GM19468 (cell line): ENCODE data around the gene ZCCHC24.

Experiments used
- ATAC-seq: cut with Tn5 transposase; IDR thresholded peaks from one replicate; pipeline ENCODE4 v1.9.1; 2021; ENCODE audit warnings: mild to moderate bottlenecking, moderate library complexity, moderate number of reproducible peaks; ENCODE audit not compliant: unreplicated experiment; ENCODE audit errors: extremely low read depth

The ZCCHC24 gene

DNA sequence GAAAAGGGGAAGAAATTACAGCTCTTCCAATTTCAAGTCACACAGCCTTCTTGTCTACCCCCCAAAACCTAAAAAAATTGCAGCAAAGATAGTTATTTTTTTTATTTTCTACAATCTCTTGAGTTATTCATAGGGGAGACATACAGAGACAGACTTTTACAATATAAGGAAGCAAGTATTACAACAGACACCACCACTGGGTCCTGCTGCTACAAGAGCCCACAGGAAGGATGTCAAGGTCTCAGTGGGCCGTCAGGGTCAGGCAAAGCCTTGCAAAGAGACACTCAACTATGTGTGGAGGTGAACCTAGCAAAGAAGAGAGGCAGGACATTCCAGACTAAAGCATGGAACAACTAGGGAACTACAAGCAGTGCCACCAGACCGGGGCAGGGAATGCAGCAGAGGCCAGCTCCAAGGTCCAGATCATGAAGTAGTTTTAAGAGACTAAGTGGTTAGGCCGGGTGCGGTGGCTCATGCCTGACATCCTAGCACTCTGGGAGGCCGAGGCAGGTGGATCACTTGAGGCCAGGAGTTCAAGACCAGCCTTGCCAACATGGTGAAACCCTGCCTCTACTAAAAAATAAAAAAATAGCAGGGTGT is 28.2 kb upstream of the ZCCHC24 start:
- ATAC-seq = no peak

DNA sequence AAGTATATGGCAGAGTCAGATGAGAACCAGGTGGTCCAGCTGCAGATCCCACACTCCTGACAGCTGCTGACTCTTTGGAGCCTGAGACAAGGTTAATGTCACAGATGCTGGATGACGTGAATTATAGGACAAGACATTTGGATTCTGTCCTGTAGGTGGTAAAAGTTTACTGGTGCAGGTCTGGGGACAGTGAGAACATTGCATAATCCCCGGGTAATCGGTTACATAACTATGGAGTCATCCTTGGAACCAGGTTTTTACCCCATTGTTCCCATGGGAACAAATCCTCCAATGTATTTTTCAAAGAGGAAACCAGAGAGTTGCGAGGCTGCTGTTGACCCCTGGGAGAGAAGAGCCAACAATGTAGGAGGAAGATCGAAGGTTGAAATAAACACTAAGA is 27.5 kb upstream of the ZCCHC24 start:
- ATAC-seq = no peak

- ATAC-seq = no peak
Observed at GRCh38 chr10:79472449-79472848, 27.0 kb upstream of the ZCCHC24 start.

GRCh38 chr10:79471776-79472175 is 26.4 kb upstream of the ZCCHC24 start:
- ATAC-seq = no peak

- no peak for ATAC-seq
Observed at GRCh38 chr10:79470096-79470495, 24.7 kb upstream of the ZCCHC24 start.

DNA sequence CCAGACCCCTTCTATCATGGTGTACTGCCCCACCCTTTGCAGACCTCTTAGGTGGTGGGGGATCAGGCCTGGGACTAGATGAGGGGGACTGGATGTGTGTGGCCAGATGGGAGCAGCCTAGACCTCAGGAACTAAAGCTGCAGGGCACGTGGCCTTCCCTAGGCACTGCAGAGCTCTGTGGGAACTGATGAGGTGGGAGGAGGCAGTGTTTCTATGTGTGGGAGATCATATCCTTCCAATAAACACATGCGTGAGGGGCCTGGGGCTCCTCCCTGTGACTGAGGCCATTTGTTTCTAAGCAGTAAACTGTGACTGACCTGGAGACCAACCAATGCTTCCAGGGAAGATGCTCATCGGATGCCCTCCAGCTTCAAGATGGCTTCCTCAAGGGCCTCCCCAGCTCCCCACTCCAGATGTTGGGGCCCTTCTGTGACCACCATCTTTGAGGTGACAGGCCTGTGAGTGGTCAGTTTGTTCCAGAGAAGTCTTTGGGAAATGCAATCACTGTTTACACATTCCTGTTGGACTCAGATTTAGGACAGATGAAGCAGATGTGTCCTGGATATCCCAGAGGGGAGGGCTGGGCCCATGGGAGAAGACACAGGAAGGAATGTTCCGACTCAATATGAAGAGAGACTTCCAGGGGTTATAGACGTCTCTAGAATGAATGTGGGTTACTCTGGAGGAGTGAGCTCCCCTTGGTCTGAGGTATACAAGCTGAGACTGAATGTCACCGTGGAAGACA is 23.6 kb upstream of the ZCCHC24 start:
- ATAC-seq = no peak

DNA sequence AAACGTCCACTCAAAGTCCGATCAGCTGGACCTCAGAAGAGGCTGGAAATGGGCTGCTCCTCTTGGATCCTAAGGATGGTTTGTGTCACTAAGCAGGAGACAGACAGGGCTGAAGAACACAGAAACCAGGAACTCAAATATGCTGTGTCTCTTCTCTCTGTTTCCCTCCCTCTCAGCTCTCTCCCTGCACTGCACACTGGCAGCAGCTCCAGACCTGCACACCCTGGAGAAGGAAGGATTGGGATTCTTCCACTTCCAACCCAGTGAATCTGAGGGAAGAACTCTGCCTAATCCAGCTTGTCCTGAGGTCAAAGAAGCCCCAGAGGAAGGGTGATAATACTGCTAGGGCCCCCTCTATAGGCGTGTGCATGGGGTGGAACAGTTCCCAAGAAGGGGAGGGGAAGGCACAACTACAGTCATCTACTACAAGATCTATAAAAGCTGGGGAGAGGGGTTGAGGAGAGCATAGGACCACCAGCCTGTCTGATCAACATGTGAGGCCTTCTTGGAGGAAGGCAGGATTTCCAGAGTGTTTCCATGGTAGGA is 22.7 kb upstream of the ZCCHC24 start:
- no peak for ATAC-seq

- no peak for ATAC-seq
Observed at GRCh38 chr10:79465341-79465740, 19.9 kb upstream of the ZCCHC24 start.

GRCh38 chr10:79463578-79464496 is 18.4 kb upstream of the ZCCHC24 start:
- ATAC-seq = no peak

- ATAC-seq = no peak
Observed at GRCh38 chr10:79460687-79461086, 15.3 kb upstream of the ZCCHC24 start.

DNA sequence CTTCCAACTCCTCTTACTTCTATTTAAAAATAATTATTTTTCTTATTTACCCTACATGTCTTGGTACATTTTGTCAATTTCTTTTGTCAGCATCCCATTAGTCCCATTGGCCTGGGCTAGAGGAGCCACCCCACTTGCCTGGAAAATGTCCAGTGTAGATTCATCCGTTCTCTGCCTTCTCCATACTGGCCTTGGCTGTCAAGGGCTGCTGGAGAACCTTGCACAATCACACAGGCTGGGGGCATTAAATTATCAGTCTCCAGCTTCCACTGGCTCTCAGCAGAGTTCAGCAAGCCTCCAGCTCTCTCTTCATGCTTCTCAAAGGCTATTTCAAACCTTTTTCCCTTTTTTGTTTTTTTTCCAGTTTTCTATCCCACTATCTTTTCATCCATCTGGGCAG is 13.8 kb upstream of the ZCCHC24 start:
- no peak for ATAC-seq

- ATAC-seq = no peak
Observed at GRCh38 chr10:79458483-79458882, 13.1 kb upstream of the ZCCHC24 start.

DNA sequence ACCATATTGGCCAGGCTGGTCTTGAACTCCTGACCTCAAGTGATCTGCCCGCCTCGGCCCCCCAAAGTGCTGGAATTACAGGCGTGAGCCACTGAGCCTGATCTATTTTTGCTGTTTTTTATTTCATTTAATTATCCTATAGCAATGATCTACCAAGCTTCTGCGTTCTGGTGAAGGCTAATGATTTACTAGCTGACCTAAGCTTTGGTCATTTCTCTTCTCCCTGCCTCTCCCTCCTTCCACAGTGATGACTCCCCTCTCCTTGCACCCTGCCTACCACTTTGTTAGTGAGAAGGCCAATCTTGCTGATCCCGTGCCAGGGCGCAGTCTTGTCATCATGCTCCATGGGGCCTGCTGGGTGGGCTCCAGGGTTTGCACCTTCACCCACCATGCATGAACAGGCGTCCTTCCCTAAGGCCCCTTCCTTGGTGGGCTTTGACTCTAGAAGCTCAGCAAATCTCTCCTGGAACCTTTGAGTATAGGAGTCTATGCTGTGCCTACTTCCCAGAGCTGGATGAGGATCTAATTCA is 11.9 kb upstream of the ZCCHC24 start:
- ATAC-seq = no peak

DNA sequence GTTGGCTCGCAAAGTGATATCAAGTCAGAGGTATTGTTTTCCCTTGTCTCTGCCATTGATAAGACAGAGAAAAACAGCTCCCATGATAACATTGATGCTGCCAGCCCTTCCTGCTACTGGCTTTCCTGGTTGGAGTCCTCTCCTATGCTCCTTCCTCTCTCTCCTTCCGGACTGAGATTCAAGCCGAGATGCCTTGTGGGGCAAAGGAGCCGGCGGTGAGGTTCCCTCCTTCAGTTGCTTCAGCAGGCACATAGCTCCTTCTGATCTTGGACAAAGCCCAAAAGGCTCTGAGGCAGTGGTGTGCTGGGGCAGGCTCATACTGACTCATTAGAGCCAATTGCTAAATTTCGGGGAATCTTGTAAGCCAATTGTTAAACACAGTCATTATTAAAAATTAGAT is 8.8 kb upstream of the ZCCHC24 start:
- ATAC-seq = no peak

- no peak for ATAC-seq
Observed at GRCh38 chr10:79453392-79453791, 8.0 kb upstream of the ZCCHC24 start.

DNA sequence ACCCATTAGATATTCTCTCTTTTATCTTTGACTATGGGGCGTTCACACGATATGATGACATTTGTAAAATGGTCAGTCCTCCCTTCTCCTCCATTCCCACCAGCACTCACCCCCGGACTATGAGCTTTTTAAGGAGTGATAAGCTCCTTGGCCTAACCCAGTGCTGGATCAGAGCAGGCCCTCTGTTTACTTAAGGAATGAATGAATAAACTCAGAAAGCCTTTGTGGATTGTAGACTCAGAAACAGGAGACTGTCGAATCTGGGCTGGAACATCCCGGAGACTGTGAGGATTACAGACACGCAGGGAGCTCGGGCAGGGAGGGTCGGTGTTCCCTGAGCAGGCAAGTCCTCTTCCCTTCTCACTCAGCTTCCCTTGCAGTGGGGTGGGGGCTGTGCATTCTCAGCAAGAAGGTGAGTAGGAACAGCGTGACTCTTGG is 6.8 kb upstream of the ZCCHC24 start:
- ATAC-seq = no peak

DNA sequence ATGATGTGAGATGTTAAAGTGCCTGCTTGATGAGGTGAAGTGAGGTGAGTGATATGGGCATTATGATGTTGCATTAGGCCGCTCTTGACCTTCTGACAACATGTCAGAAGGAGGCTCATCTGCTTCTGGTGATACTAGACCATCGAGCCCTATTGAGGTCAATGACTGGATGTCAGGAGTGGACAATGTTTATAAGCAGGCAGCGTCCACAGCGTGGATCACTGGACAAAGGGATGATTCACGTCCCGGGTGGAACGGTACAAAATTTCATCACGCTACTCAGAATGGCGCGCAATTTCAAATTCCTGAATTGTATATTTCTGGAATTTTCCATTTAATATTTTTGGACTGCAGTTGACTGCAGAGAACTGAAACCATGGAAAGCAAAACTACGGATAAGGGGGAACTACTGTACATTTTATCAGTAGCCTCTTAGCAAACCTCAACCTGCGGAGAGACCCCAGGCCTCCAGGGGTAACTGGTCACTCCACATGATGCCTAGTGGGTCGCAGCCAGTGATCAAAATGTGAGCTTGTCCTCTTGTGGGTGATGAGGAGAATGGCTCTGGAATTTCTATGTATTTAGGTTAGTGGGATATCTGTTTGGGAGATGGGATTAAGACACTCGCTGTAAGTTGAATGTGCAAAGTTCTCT is 5.7 kb upstream of the ZCCHC24 start:
- no peak for ATAC-seq

GRCh38 chr10:79449181-79450146 is 4.0 kb upstream of the ZCCHC24 start:
- ATAC-seq = no peak

DNA sequence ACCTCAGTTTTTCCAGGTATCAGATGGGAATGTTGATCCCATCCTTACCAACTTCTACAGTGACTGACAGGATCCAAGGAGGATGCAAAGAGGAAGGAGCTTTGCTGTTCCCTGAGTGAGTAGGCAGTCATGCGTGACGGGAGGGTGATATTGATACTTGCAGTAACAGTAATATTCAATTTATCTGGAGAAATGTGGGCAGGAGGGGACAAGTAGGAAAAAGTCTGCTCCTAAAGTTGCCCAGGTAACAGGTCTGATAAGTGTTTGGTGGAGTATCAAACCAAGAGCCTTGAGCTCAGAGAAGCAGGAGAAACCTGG is 3.3 kb upstream of the ZCCHC24 start:
- ATAC-seq = no peak
